Measurements from ENCODE around the gene POLR3GL. TPM values are rescaled to one million over a fixed set of nuclear protein-coding genes. Genes with fewer than 3 reads are reported as not detected.

POLR3GL gene
- total and polyA plus RNA-seq, 4 donors: 12.2 to 42.3 (median 39.8) TPM

GRCh38 chr1:145995148-145995881 lies 30.8 kb downstream of the POLR3GL start:
- peak overlapping the region; percentile 92 for H3K27ac ChIP-seq (ENCODE audit: low read depth, low read length)
- no peaks in the 10 kb centered on the region for H3K9me3 ChIP-seq (ENCODE audit: control insufficient read depth, insufficient read depth, low read length)
- H3K4me3 ChIP-seq (ENCODE audit: low read depth, low read length): peak overlapping the region; percentile 90
- DNase-seq (ENCODE audit: low read depth in 4 of 6, low spot score in 6 of 6): peak in 1 of 6 donors; percentile 32
- no CpG with 5 or more reads among the region's 8 CpGs for WGBS (ENCODE audit: insufficient coverage)
- peaks cover 10% of the 10 kb centered on the region for H3K4me1 ChIP-seq (ENCODE audit: control insufficient read depth, insufficient read depth, low read length)
- H3K36me3 ChIP-seq (ENCODE audit: control insufficient read depth, insufficient read depth, low read length): peaks cover 5% of the 10 kb centered on the region
- H3K27me3 ChIP-seq (ENCODE audit: control insufficient read depth, insufficient read depth, low read length): no peaks in the 10 kb centered on the region

DNA sequence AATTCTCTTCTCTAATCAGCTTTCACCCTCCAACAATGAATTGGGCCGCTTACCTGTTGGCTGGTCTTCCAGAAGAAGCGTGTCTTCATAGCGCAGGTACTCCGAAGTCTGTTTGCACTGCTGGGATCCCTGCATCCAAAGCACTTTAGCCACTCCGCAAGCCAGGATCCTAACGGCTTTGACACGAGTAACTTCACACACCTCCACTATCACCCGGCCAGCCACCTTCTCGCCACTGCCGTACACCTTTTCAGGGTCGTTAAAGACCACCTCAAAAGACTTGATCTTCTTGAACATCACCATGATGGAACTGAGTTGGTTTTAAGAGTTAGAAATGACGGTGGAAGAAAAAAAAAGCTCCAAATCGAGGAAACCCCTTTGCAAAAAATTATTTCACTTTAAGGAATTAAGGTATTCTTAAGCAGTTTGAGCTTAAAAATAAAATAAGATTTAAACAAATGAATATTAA lies 31.5 kb downstream of the POLR3GL start:
- peak in 1 of 6 donors; percentile 57 for DNase-seq (ENCODE audit: low read depth in 4 of 6, low spot score in 6 of 6)
- peaks cover 5% of the 10 kb centered on the region for H3K36me3 ChIP-seq (ENCODE audit: control insufficient read depth, insufficient read depth, low read length)
- peaks cover 10% of the 10 kb centered on the region for H3K4me1 ChIP-seq (ENCODE audit: control insufficient read depth, insufficient read depth, low read length)
- peak overlapping the region; percentile 90 for H3K4me3 ChIP-seq (ENCODE audit: low read depth, low read length)
- peak overlapping the region; percentile 92 for H3K27ac ChIP-seq (ENCODE audit: low read depth, low read length)
- no peaks in the 10 kb centered on the region for H3K9me3 ChIP-seq (ENCODE audit: control insufficient read depth, insufficient read depth, low read length)
- no peaks in the 10 kb centered on the region for H3K27me3 ChIP-seq (ENCODE audit: control insufficient read depth, insufficient read depth, low read length)
- whole genome bisulfite sequencing (ENCODE audit: insufficient coverage): 0% methylated on average over 8 of the region's 13 CpGs

- WGBS (ENCODE audit: insufficient coverage): under 1% methylated on average over 23 of the region's 30 CpGs
Measured at GRCh38 chr1:145996433-145997015, 32.0 kb downstream of the POLR3GL start, which contains the start of gene TXNIP. Gene TXNIP, minus strand, starts transcription at chr1:145996579. Its CDS starts 313 bp downstream, at chr1:145996266.

DNA sequence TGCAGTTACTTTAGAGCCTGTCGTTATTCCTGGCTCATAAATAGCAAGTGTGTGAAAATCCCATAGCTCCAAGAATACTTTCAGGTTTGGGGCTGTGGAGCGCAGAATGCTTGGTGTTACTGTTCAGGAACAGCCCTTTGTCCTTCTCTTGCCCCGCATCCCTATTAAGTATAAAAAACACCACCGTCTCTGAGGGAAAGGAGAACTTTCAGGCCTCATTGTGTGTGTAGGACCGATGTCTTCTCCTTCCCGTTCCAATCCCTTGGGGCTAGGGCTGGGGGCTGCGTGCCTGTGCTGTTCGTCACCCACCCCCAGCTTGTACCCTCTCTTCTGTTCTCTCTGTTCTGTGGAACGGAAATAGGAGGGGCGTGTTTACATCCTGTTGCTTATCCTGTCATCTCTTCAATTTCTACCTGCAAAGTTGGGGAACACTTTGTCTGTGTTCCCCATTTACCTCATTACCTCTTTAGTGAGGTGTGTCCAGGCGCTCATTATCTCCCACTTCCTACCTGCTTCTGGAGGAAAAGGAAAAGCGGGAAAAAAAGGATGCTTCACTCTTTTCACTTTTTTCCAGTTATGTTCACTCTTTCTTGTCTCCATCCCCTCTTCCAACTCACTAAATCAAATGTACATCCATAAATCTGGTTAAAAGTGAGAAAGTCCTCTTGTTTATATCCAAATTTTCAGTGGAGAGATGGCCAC lies 32.7 kb downstream of the POLR3GL start:
- H3K27ac ChIP-seq (ENCODE audit: low read depth, low read length): peak overlapping the region; percentile 92
- DNase-seq (ENCODE audit: low read depth in 4 of 6, low spot score in 6 of 6): peak in 1 of 6 donors; percentile 67
- no peaks in the 10 kb centered on the region for H3K27me3 ChIP-seq (ENCODE audit: control insufficient read depth, insufficient read depth, low read length)
- H3K9me3 ChIP-seq (ENCODE audit: control insufficient read depth, insufficient read depth, low read length): no peaks in the 10 kb centered on the region
- H3K36me3 ChIP-seq (ENCODE audit: control insufficient read depth, insufficient read depth, low read length): peaks cover 5% of the 10 kb centered on the region
- peaks cover 10% of the 10 kb centered on the region for H3K4me1 ChIP-seq (ENCODE audit: control insufficient read depth, insufficient read depth, low read length)
- H3K4me3 ChIP-seq (ENCODE audit: low read depth, low read length): peak overlapping the region; percentile 90
- WGBS (ENCODE audit: insufficient coverage): no CpG with 5 or more reads among the region's 12 CpGs

More at GRCh38 chr1:145996433-145997015, 32.0 kb downstream of the POLR3GL start, which contains the start of gene TXNIP:
- no peaks in the 10 kb centered on the region for H3K27me3 ChIP-seq (ENCODE audit: control insufficient read depth, insufficient read depth, low read length)
- peak; percentile 93 to 100 (median 98) for DNase-seq (ENCODE audit: low read depth in 4 of 6, low spot score in 6 of 6)
- peak within 1 kb of the TSS; percentile 90 for H3K4me3 ChIP-seq (ENCODE audit: low read depth, low read length)
- no peaks in the 10 kb centered on the region for H3K9me3 ChIP-seq (ENCODE audit: control insufficient read depth, insufficient read depth, low read length)
- H3K27ac ChIP-seq (ENCODE audit: low read depth, low read length): peak within 1 kb of the TSS; percentile 92
- H3K4me1 ChIP-seq (ENCODE audit: control insufficient read depth, insufficient read depth, low read length): peaks cover 10% of the 10 kb centered on the region
- peaks cover 5% of the 10 kb centered on the region for H3K36me3 ChIP-seq (ENCODE audit: control insufficient read depth, insufficient read depth, low read length)

DNA sequence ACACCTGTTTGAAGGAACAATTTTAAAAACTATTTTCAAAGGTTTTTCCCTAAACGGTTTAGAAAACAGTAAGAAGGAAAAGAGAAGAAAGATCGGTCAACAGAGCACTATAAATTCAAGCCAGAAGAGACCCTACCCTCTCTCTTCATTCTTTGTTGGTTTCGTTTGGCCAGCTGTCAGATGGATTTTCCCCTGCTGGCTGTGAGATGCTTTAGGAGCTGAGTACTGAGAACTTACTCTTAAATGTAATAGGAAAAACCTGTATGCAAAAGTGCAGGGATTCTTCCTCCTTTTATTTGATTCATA lies 33.2 kb downstream of the POLR3GL start:
- peaks cover 10% of the 10 kb centered on the region for H3K4me1 ChIP-seq (ENCODE audit: control insufficient read depth, insufficient read depth, low read length)
- peaks cover 5% of the 10 kb centered on the region for H3K36me3 ChIP-seq (ENCODE audit: control insufficient read depth, insufficient read depth, low read length)
- H3K9me3 ChIP-seq (ENCODE audit: control insufficient read depth, insufficient read depth, low read length): no peaks in the 10 kb centered on the region
- H3K27ac ChIP-seq (ENCODE audit: low read depth, low read length): peak overlapping the region; percentile 92
- peak in 2 of 6 donors; percentile 36 to 69 for DNase-seq (ENCODE audit: low read depth in 4 of 6, low spot score in 6 of 6)
- H3K27me3 ChIP-seq (ENCODE audit: control insufficient read depth, insufficient read depth, low read length): no peaks in the 10 kb centered on the region
- H3K4me3 ChIP-seq (ENCODE audit: low read depth, low read length): peak overlapping the region; percentile 90
- no CpG with 5 or more reads among the region's 3 CpGs for WGBS (ENCODE audit: insufficient coverage)

DNA sequence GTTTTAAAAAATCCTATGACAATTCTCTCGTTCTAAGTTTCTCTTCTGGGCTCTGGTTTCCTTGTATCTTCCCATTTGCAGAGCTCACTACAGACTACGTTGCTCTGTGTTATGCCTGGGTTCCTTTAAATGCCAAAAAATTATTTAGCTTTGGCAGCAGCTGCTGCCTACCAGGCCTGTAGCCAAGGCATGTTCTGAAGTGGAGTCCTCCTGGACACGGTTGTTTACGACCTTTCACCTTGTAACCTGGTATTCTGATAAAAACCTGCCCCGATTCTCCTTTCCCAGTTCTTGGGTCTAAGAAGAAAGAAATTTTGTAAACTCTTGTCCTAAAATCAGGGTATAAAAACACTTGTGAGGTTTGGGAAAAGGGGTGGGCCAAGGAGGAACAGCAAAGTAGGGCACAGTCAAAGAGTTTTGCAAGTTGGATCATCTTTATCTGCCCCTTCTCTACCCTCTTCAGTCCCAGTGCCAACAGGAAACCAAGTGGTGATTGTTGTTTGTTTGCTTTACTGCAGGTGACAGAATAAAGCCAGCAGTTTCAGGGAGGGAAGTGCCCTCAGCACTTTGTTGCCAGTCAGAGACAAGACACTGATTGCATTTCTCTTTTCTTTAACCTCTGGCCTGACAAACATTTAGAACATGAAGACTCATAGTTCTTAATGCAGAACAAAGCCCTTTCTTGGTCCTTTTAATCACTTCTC lies 35.0 kb downstream of the POLR3GL start:
- Histone ChIP-seq H3K4me1 (ENCODE audit: control insufficient read depth, insufficient read depth, low read length) (peaks cover 6% of the 10 kb centered on the region), H3K4me3 (ENCODE audit: low read depth, low read length) (no peak overlapping the region), H3K36me3 (ENCODE audit: control insufficient read depth, insufficient read depth, low read length) (no peaks in the 10 kb centered on the region), H3K9me3 (ENCODE audit: control insufficient read depth, insufficient read depth, low read length) (no peaks in the 10 kb centered on the region), H3K27ac (ENCODE audit: low read depth, low read length) (no peak overlapping the region), H3K27me3 (ENCODE audit: control insufficient read depth, insufficient read depth, low read length) (no peaks in the 10 kb centered on the region)
- WGBS (ENCODE audit: insufficient coverage): 40% methylated on average over 2 of the region's 5 CpGs
- no peak for DNase-seq (ENCODE audit: low read depth in 4 of 6, low spot score in 6 of 6)

- no peak overlapping the region for H3K4me3 ChIP-seq (ENCODE audit: low read depth, low read length)
- DNase-seq (ENCODE audit: low read depth in 4 of 6, low spot score in 6 of 6): no peak
- no peaks in the 10 kb centered on the region for H3K36me3 ChIP-seq (ENCODE audit: control insufficient read depth, insufficient read depth, low read length)
- H3K4me1 ChIP-seq (ENCODE audit: control insufficient read depth, insufficient read depth, low read length): peaks cover 3% of the 10 kb centered on the region
- no peaks in the 10 kb centered on the region for H3K9me3 ChIP-seq (ENCODE audit: control insufficient read depth, insufficient read depth, low read length)
- no peak overlapping the region for H3K27ac ChIP-seq (ENCODE audit: low read depth, low read length)
- WGBS (ENCODE audit: insufficient coverage): no CpG with 5 or more reads among the region's 2 CpGs
- H3K27me3 ChIP-seq (ENCODE audit: control insufficient read depth, insufficient read depth, low read length): no peaks in the 10 kb centered on the region
Measured at GRCh38 chr1:146001709-146002108, 37.2 kb downstream of the POLR3GL start.

DNA sequence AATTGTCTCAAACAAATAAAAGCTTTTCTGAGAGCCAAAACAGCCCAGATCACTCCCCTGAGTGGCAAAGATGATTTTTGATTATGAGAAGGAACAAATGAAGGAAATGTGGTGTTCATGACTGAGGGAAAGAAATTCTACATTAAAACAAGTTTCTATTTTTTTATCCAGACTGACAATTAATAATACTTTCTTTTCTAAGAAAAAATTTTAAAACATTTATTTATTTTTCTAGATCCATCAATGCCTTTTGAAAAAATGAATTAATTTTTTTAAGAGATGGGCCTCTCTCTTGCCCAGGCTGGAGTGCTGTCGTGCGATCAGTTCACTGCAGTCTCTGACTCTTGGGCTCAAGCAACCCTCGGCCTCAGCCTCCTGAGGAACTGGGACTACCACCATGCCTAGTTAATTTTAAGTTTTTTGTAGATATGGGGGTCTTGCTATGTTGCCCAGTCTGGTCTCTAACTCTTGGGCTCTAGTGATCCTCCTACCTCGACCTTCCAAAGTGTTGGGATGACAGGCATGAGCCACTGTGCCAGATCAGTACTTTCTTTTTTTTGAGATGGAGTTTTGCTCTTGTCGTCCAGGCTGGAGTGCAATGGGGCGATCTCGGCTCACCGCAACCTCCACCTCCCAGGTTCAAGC lies 43.1 kb downstream of the POLR3GL start:
- no peak overlapping the region for H3K4me3 ChIP-seq (ENCODE audit: low read depth, low read length)
- WGBS (ENCODE audit: insufficient coverage): 100% methylated on average over 1 of the region's 8 CpGs
- H3K4me1 ChIP-seq (ENCODE audit: control insufficient read depth, insufficient read depth, low read length): no peaks in the 10 kb centered on the region
- DNase-seq (ENCODE audit: low read depth in 4 of 6, low spot score in 6 of 6): no peak
- no peaks in the 10 kb centered on the region for H3K27me3 ChIP-seq (ENCODE audit: control insufficient read depth, insufficient read depth, low read length)
- H3K36me3 ChIP-seq (ENCODE audit: control insufficient read depth, insufficient read depth, low read length): no peaks in the 10 kb centered on the region
- no peak overlapping the region for H3K27ac ChIP-seq (ENCODE audit: low read depth, low read length)
- no peaks in the 10 kb centered on the region for H3K9me3 ChIP-seq (ENCODE audit: control insufficient read depth, insufficient read depth, low read length)
